H1 (cell line): Measurements from ENCODE around the gene PSMF1. TPM values are rescaled to one million over a fixed set of nuclear protein-coding genes. Genes with fewer than 3 reads are reported as not detected.

Experiments
- CTCF ChIA-PET: fragments of 300-600 bp; sonication (Branson Sonifier 250); formaldehyde crosslinking; loops from one replicate; lab custom pipeline; 2021; ENCODE audit not compliant: partially characterized antibody; lab: Charles Lee
- POLR2A ChIA-PET: fragments of 300-600 bp; sonication (Branson Sonifier 250); formaldehyde crosslinking; loops from one replicate; lab custom pipeline; 2021; ENCODE audit warnings: inconsistent platforms; ENCODE audit not compliant: partially characterized antibody; lab: Charles Lee
- DNase-seq, 2 experiments: peaks; one replicate each; pipeline versions ENCODE4 v3.0.0 to v3.0.0-alpha.2; 2010 to 2022; ENCODE audit warnings: low spot score in 2 of 2, low read depth in 1 of 2, mixed read lengths in 1 of 2
- FAIRE-seq: peaks from 2 replicates; lab custom pipeline; 2011; peaks lifted over from hg19 to GRCh38; lab: Jason Lieb, UNC
- H2AFZ ChIP-seq: 2 replicates; pipeline ENCODE4 v1.8.1; 2012; ENCODE audit warnings: low read length, inconsistent platforms
- H2AK5ac ChIP-seq: 2 replicates; pipeline ENCODE4 v1.6.1; 2013; ENCODE audit warnings: low read depth, low read length
- H2BK120ac ChIP-seq: replicated peaks from 2 replicates; pipeline ENCODE3; 2013; ENCODE audit warnings: low read depth, low read length, inconsistent platforms
- H2BK12ac ChIP-seq: 2 replicates; pipeline ENCODE4 v1.6.1; 2013; ENCODE audit warnings: low read depth, low read length
- H2BK15ac ChIP-seq: 2 replicates; pipeline ENCODE4 v1.6.1; 2013; ENCODE audit warnings: low read length
- H2BK20ac ChIP-seq: 2 replicates; pipeline ENCODE4 v1.6.1; 2013; ENCODE audit warnings: low read length
- H2BK5ac ChIP-seq: 2 replicates; pipeline ENCODE4 v1.6.1; 2013; ENCODE audit warnings: low read depth, low read length
- H3K14ac ChIP-seq: 2 replicates; pipeline ENCODE4 v1.6.1; 2013; ENCODE audit warnings: inconsistent platforms; ENCODE audit not compliant: insufficient read length
- H3K18ac ChIP-seq: 2 replicates; pipeline ENCODE4 v1.6.1; 2013; ENCODE audit warnings: low read length; ENCODE audit errors: extremely low read depth
- H3K23ac ChIP-seq: 2 replicates; pipeline ENCODE4 v1.6.1; 2013; ENCODE audit warnings: inconsistent platforms; ENCODE audit not compliant: insufficient read length
- H3K23me2 ChIP-seq: 2 replicates; pipeline ENCODE4 v1.6.1; 2013; ENCODE audit warnings: low read depth, low read length
- H3K27ac ChIP-seq: 2 replicates; pipeline ENCODE4 v1.6.1; 2011; ENCODE audit warnings: low read depth, low read length, inconsistent platforms
- H3K27me3 ChIP-seq, 4 experiments: replicated peaks in 1 of 4; 1 replicate in 1 of 4; 2 replicates in 3 of 4; pipeline versions ENCODE4 v1.6.1 to v1.8.1; 2011 to 2013; ENCODE audit warnings: low read length in 3 of 4, mild to moderate bottlenecking in 3 of 4, inconsistent platforms in 2 of 4, mixed read lengths in 2 of 4, moderate library complexity in 1 of 4; ENCODE audit not compliant: control insufficient read depth in 3 of 4, insufficient read depth in 3 of 4; ENCODE audit errors: extremely low read depth in 1 of 4
- H3K36me3 ChIP-seq, 4 experiments: 2 replicates each; pipeline versions ENCODE4 v1.6.1 to v1.8.1; 2011 to 2013; ENCODE audit warnings: mild to moderate bottlenecking in 4 of 4, low read length in 3 of 4, moderate library complexity in 2 of 4, control low read depth in 1 of 4, inconsistent platforms in 1 of 4; ENCODE audit not compliant: insufficient read depth in 4 of 4, control insufficient read depth in 2 of 4
- H3K4ac ChIP-seq: replicated peaks from 2 replicates; pipeline ENCODE3; 2013; ENCODE audit warnings: low read length, low read depth, mixed read lengths, inconsistent platforms; ENCODE audit not compliant: insufficient read length
- H3K4me1 ChIP-seq, 4 experiments: replicated peaks in 1 of 4; 1 replicate in 1 of 4; 2 replicates in 3 of 4; pipeline versions ENCODE4 v1.6.1 to v1.8.1; 2011 to 2013; ENCODE audit warnings: low read length in 3 of 4, inconsistent platforms in 2 of 4, mixed read lengths in 1 of 4; ENCODE audit not compliant: insufficient read depth in 4 of 4, control insufficient read depth in 3 of 4
- H3K4me2 ChIP-seq, 2 experiments: 2 replicates each; pipeline versions ENCODE4 v1.6.1 to v1.8.1; 2011 to 2013; ENCODE audit warnings: low read depth in 2 of 2, low read length in 2 of 2, control low read depth in 1 of 2, inconsistent platforms in 1 of 2, mild to moderate bottlenecking in 1 of 2; ENCODE audit not compliant: insufficient read depth in 1 of 2
- H3K4me3 ChIP-seq, 4 experiments: fragments of 200-600, 300-600 bp in 1 of 4; sonication (generic), shearing (Covaris generic), sonication (Bioruptor Twin) in 1 of 4; 2 replicates each; pipeline versions ENCODE4 v1.5.1 to v1.8.1; 2011 to 2016; ENCODE audit warnings: low read length in 4 of 4, low read depth in 3 of 4, control low read depth in 2 of 4, inconsistent platforms in 2 of 4, mild to moderate bottlenecking in 2 of 4, mixed read lengths in 1 of 4, moderate library complexity in 1 of 4; ENCODE audit not compliant: insufficient read depth in 2 of 4; ENCODE audit errors: extremely low read depth in 1 of 4
- H3K56ac ChIP-seq: replicated peaks from 2 replicates; pipeline ENCODE3; 2013; ENCODE audit warnings: low read depth, mild to moderate bottlenecking, mixed read lengths, low read length, inconsistent platforms; ENCODE audit not compliant: insufficient read length
- H3K79me1 ChIP-seq: 2 replicates; pipeline ENCODE4 v1.6.1; 2013; ENCODE audit warnings: low read depth, low read length, control low read depth
- H3K79me2 ChIP-seq, 2 experiments: 2 replicates each; pipeline versions ENCODE4 v1.6.1 to v1.8.1; 2012 to 2013; ENCODE audit warnings: low read length in 2 of 2, mild to moderate bottlenecking in 2 of 2, inconsistent platforms in 1 of 2; ENCODE audit not compliant: insufficient read depth in 2 of 2, control insufficient read depth in 1 of 2
- H3K9ac ChIP-seq, 4 experiments: replicated peaks in 1 of 4; 1 replicate in 1 of 4; 2 replicates in 3 of 4; pipeline versions ENCODE4 v1.6.1 to v1.8.1; 2011 to 2013; ENCODE audit warnings: low read depth in 3 of 4, low read length in 3 of 4, control low read depth in 2 of 4, mild to moderate bottlenecking in 2 of 4, moderate library complexity in 2 of 4, inconsistent platforms in 1 of 4; ENCODE audit errors: extremely low read depth in 1 of 4
- H3K9me3 ChIP-seq, 2 experiments: 2 replicates each; pipeline versions ENCODE4 v1.6.1 to v1.8.1; 2012 to 2013; ENCODE audit warnings: mild to moderate bottlenecking in 2 of 2, moderate library complexity in 2 of 2, control low read depth in 1 of 2, inconsistent platforms in 1 of 2, low read depth in 1 of 2, low read length in 1 of 2, mixed read lengths in 1 of 2; ENCODE audit not compliant: insufficient read depth in 2 of 2
- H4K20me1 ChIP-seq, 2 experiments: replicated peaks in 1 of 2; 2 replicates each; pipeline versions ENCODE3 to v1.8.1; 2011 to 2013; ENCODE audit warnings: inconsistent platforms in 2 of 2, low read length in 2 of 2, mild to moderate bottlenecking in 1 of 2; ENCODE audit not compliant: insufficient read depth in 2 of 2, control insufficient read depth in 1 of 2
- H4K5ac ChIP-seq: 2 replicates; pipeline ENCODE4 v1.6.1; 2013; ENCODE audit warnings: low read length, low read depth, mixed read lengths, inconsistent platforms; ENCODE audit not compliant: insufficient read length
- H4K8ac ChIP-seq: 2 replicates; pipeline ENCODE4 v1.8.0; 2013; ENCODE audit warnings: mild to moderate bottlenecking, moderate library complexity, low read length, inconsistent platforms; ENCODE audit not compliant: insufficient read depth; ENCODE audit errors: extremely low read depth
- H4K91ac ChIP-seq: replicated peaks from 2 replicates; pipeline ENCODE3; 2013; ENCODE audit warnings: low read length, mixed read lengths, inconsistent platforms; ENCODE audit not compliant: insufficient read length
- ATF2 ChIP-seq: IDR thresholded peaks from 2 replicates; pipeline ENCODE4 v1.6.1; 2012; ENCODE audit warnings: low read length, inconsistent platforms
- CHD1 ChIP-seq: IDR thresholded peaks from 2 replicates; pipeline ENCODE4 v1.6.1; 2012; ENCODE audit warnings: low read depth, low read length, improper control_type of control experiment
- GTF2F1 ChIP-seq: IDR thresholded peaks from 2 replicates; pipeline ENCODE4 v1.6.1; 2012; ENCODE audit warnings: low read depth, low read length, improper control_type of control experiment, borderline replicate concordance
- HDAC2 ChIP-seq, 2 experiments: fragments of 300-600 bp in 1 of 2; sonication (generic) in 1 of 2; IDR thresholded peaks; 2 replicates each; pipeline ENCODE4 v1.6.1; 2011 to 2012; ENCODE audit warnings: low read depth in 2 of 2, low read length in 2 of 2, mild to moderate bottlenecking in 2 of 2, moderate library complexity in 2 of 2, borderline replicate concordance in 1 of 2, inconsistent platforms in 1 of 2
- JUND ChIP-seq: IDR thresholded peaks from 2 replicates; pipeline ENCODE4 v1.6.1; 2011; ENCODE audit warnings: mild to moderate bottlenecking, improper control_type of control experiment, low read length
- KDM4A ChIP-seq: IDR thresholded peaks from one replicate; pipeline ENCODE4 v1.7.1; 2012; ENCODE audit warnings: low read depth, mild to moderate bottlenecking, moderate library complexity, low read length, inconsistent platforms; ENCODE audit not compliant: severe bottlenecking
- SP2 ChIP-seq: IDR thresholded peaks from 2 replicates; pipeline ENCODE4 v1.6.1; 2012; ENCODE audit warnings: mild to moderate bottlenecking, low read length, inconsistent platforms
- SRF ChIP-seq: IDR thresholded peaks from 2 replicates; pipeline ENCODE4 v1.6.1; 2011; ENCODE audit warnings: mild to moderate bottlenecking, low read depth, low read length, moderate library complexity
- SUZ12 ChIP-seq: fragments of 200-600 bp; sonication (generic); IDR thresholded peaks from 2 replicates; pipeline ENCODE4 v1.6.1; 2012; ENCODE audit warnings: mild to moderate bottlenecking, inconsistent platforms, low read length, moderate library complexity, mixed read lengths
- TAF7 ChIP-seq: optimal IDR thresholded peaks from 2 replicates; pipeline ENCODE3; 2011; ENCODE audit warnings: low read depth, mild to moderate bottlenecking, inconsistent platforms, low read length, moderate library complexity, borderline replicate concordance
- YY1 ChIP-seq: IDR thresholded peaks from 2 replicates; pipeline ENCODE4 v1.6.1; 2011; ENCODE audit warnings: low read depth, mild to moderate bottlenecking, low read length
- WGBS, 2 experiments: shearing (Covaris generic) in 1 of 2; methylation state at CpG; one replicate each; pipeline versions ENCODE4 v1.1.6 to v1.1.7; 2013 to 2015; ENCODE audit warnings: low lambda C conversion rate in 2 of 2, mixed read lengths in 2 of 2, inconsistent platforms in 1 of 2, low coverage in 1 of 2, missing lambda C conversion rate in 1 of 2; ENCODE audit not compliant: insufficient replicate concordance in 2 of 2, insufficient coverage in 1 of 2, insufficient read length in 1 of 2; ENCODE audit errors: extremely low coverage in 1 of 2, missing lambda C conversion rate in 1 of 2; 5-methylcytosine and 5-hydroxymethylcytosine counted together
- polyA plus RNA-seq, 7 experiments: library from polyadenylated mRNA; depleted of rRNA in 3 of 7; stranded (reverse) in 5 of 7; unstranded in 2 of 7; fragments of >200 nt in 5 of 7; fragments of 200-250 nt in 2 of 7; gene quantifications; 1 replicate in 5 of 7; 2 replicates in 1 of 7; 4 replicates in 1 of 7; pipeline versions ENCODE4 v1.2.1 to v1.2.3, GENCODE V29; 2011 to 2013; ENCODE audit warnings: missing spikeins in 2 of 7, mixed read lengths in 2 of 7
- total RNA-seq: library from RNA; stranded (reverse); fragmentation: NEBNext Ultra II Directional; extraction: Animal tissue kit (Norgen Biotek cat#: 25700); gene quantifications from 2 replicates; pipeline ENCODE4 v1.2.1, GENCODE V29; 2021
- TF ChIP-seq, protein P1 (sequence below): IDR thresholded peaks from 2 replicates; pipeline ENCODE4 v1.6.1; 2012; ENCODE audit warnings: inconsistent platforms

The PSMF1 gene
- total and polyA plus RNA-seq, 2 of the 8 experiments (the other 6 are each of a cell fraction or from before 2014, with no cell fraction given): 106 to 159 TPM

GRCh38 chr20:1103751-1104150 lies 14.7 kb upstream of the PSMF1 start:
- Histone ChIP-seq H3K27me3 (0 out of 7 replicates have a peak, but pooled peaks cover 0 to 2% (median 0%) of the 10 kb centered on the region in 4 experiments), H4K20me1 (no peaks in the 10 kb centered on the region), H3K14ac (no peak overlapping the region), H2BK20ac (no peak overlapping the region), H2BK12ac (no peak overlapping the region), H2BK5ac (no peak overlapping the region), H3K4me2 (no peak overlapping the region), H3K4me3 (no peak overlapping the region), H2BK15ac (no peak overlapping the region), H3K9ac (no peak overlapping the region), H3K79me1 (no peaks in the 10 kb centered on the region), H3K79me2 (no peaks in the 10 kb centered on the region), H3K9me3 (peaks cover 4 to 5% of the 10 kb centered on the region in 2 experiments; a peak in 1 of 4 replicates), H4K91ac (no peak overlapping the region), H3K56ac (no peak overlapping the region), H2BK120ac (no peak overlapping the region), H3K4me1 (no peaks in the 10 kb centered on the region), H3K23me2 (no peaks in the 10 kb centered on the region), H3K27ac (no peak overlapping the region), H3K18ac (no peak overlapping the region), H3K23ac (no peak overlapping the region), H4K5ac (no peak overlapping the region), H2AFZ (no peak overlapping the region), H3K36me3 (no peaks in the 10 kb centered on the region), H2AK5ac (no peak overlapping the region), H3K4ac (no peak overlapping the region), H4K8ac (no peak overlapping the region)
- FAIRE-seq (no peak), DNase-seq (no peak)
- ChIA-PET POLR2A (no interaction called here), CTCF (interaction anchor here (0.6 to 1.7 kb wide), 4 partner anchors 10 to 146 kb away, joined by 3 to 5 read pairs (median 3); no protein-coding TSS in a partner anchor)
- 77% methylated on average over 3 of the region's 3 CpGs; no CpG with 5 or more reads in 1 of the 2 experiments for WGBS, 2 experiments
- TF ChIP-seq SP2 (no peak), KDM4A (no peak), ATF2 (no peak), CHD1 (no peak), HDAC2 (IDR thresholded peaks at IDR 0.05; ENCODE audit: borderline replicate concordance in 1 of 2, low read depth in 2 of 2, low read length in 2 of 2) (no peak), YY1 (no peak), JUND (no peak), SRF (no peak), TAF7 (no peak), SUZ12 (no peak), GTF2F1 (no peak)
- TF ChIP-seq, protein P1, sequence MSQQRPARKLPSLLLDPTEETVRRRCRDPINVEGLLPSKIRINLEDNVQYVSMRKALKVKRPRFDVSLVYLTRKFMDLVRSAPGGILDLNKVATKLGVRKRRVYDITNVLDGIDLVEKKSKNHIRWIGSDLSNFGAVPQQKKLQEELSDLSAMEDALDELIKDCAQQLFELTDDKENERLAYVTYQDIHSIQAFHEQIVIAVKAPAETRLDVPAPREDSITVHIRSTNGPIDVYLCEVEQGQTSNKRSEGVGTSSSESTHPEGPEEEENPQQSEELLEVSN: no peak
